H9 (cell line): Measurements from ENCODE around the gene ISX. TPM values are rescaled to one million over a fixed set of nuclear protein-coding genes. Genes with fewer than 3 reads are reported as not detected.

Source experiments
- DNase-seq: peaks from one replicate; pipeline ENCODE4 v3.0.0-alpha.2; 2017
- H2AFZ ChIP-seq: one replicate; pipeline ENCODE4 v1.6.1; 2013; ENCODE audit warnings: mild to moderate bottlenecking, low read length, control low read depth, moderate library complexity
- H2AK5ac ChIP-seq: 2 replicates; pipeline ENCODE4 v1.6.1; 2013; ENCODE audit warnings: low read length, control low read depth, mixed read lengths; ENCODE audit not compliant: insufficient read length
- H2BK120ac ChIP-seq: one replicate; pipeline ENCODE4 v1.6.1; 2013; ENCODE audit warnings: low read depth, mild to moderate bottlenecking, low read length, control low read depth, inconsistent platforms; ENCODE audit not compliant: poor library complexity, severe bottlenecking
- H2BK12ac ChIP-seq: 2 replicates; pipeline ENCODE4 v1.6.1; 2013; ENCODE audit warnings: low read length, control low read depth, mixed read lengths, low read depth; ENCODE audit not compliant: insufficient read length
- H2BK15ac ChIP-seq: 2 replicates; pipeline ENCODE4 v1.6.1; 2013; ENCODE audit warnings: low read depth, low read length, control low read depth
- H2BK20ac ChIP-seq: one replicate; pipeline ENCODE4 v1.6.1; 2013; ENCODE audit warnings: low read depth, mild to moderate bottlenecking, low read length, control low read depth, inconsistent platforms; ENCODE audit not compliant: poor library complexity, severe bottlenecking
- H2BK5ac ChIP-seq: 2 replicates; pipeline ENCODE4 v1.6.1; 2013; ENCODE audit warnings: low read length, control low read depth, mixed read lengths; ENCODE audit not compliant: insufficient read length
- H3K14ac ChIP-seq: 2 replicates; pipeline ENCODE4 v1.6.1; 2013; ENCODE audit warnings: low read length, control low read depth; ENCODE audit not compliant: insufficient read depth
- H3K18ac ChIP-seq: 2 replicates; pipeline ENCODE4 v1.6.1; 2013; ENCODE audit warnings: low read depth, mild to moderate bottlenecking, mixed read lengths, low read length, control low read depth; ENCODE audit not compliant: insufficient read length
- H3K23ac ChIP-seq: 2 replicates; pipeline ENCODE4 v1.6.1; 2013; ENCODE audit warnings: low read length, control low read depth, mixed read lengths, low read depth; ENCODE audit not compliant: insufficient read length
- H3K23me2 ChIP-seq: 2 replicates; pipeline ENCODE4 v1.6.1; 2013; ENCODE audit warnings: low read depth, mild to moderate bottlenecking, mixed read lengths, low read length, control low read depth; ENCODE audit not compliant: insufficient read length, poor library complexity, severe bottlenecking
- H3K27ac ChIP-seq: 2 replicates; pipeline ENCODE4 v1.5.1; 2013; ENCODE audit warnings: low read length, control low read depth, mixed read lengths, low read depth; ENCODE audit not compliant: insufficient read length
- H3K27me3 ChIP-seq: 2 replicates; pipeline ENCODE4 v1.6.1; 2013; ENCODE audit warnings: low read length, control low read depth, inconsistent platforms; ENCODE audit not compliant: insufficient read depth
- H3K4ac ChIP-seq: 2 replicates; pipeline ENCODE4 v1.6.1; 2013; ENCODE audit warnings: low read depth, mild to moderate bottlenecking, control low read depth, inconsistent platforms, low read length, moderate library complexity
- H3K4me1 ChIP-seq: 2 replicates; pipeline ENCODE4 v1.6.1; 2013; ENCODE audit warnings: low read length, control low read depth, inconsistent platforms; ENCODE audit not compliant: insufficient read depth
- H3K4me2 ChIP-seq: 2 replicates; pipeline ENCODE4 v1.6.1; 2013; ENCODE audit warnings: low read length, control low read depth, mixed read lengths; ENCODE audit not compliant: insufficient read length, insufficient read depth
- H3K56ac ChIP-seq: 2 replicates; pipeline ENCODE4 v1.6.1; 2013; ENCODE audit warnings: low read depth, mild to moderate bottlenecking, mixed read lengths, low read length, control low read depth; ENCODE audit not compliant: insufficient read length
- H3K79me1 ChIP-seq: 2 replicates; pipeline ENCODE4 v1.6.1; 2013; ENCODE audit warnings: low read depth, mild to moderate bottlenecking, moderate library complexity, low read length, control low read depth, inconsistent platforms; ENCODE audit not compliant: insufficient read depth, poor library complexity, severe bottlenecking
- H3K79me2 ChIP-seq: 2 replicates; pipeline ENCODE4 v1.6.1; 2013; ENCODE audit warnings: low read length, control low read depth, inconsistent platforms; ENCODE audit not compliant: insufficient read depth
- H3K9ac ChIP-seq: 2 replicates; pipeline ENCODE4 v1.6.1; 2013; ENCODE audit warnings: low read length, control low read depth, mixed read lengths; ENCODE audit not compliant: insufficient read length; ENCODE audit errors: extremely low read depth
- H3K9me3 ChIP-seq: one replicate; pipeline ENCODE4 v1.6.1; 2013; ENCODE audit warnings: low read depth, low read length, inconsistent platforms; ENCODE audit not compliant: control insufficient read depth
- H3T11ph ChIP-seq: one replicate; pipeline ENCODE4 v1.6.1; 2013; ENCODE audit warnings: mild to moderate bottlenecking, low read length, control low read depth, inconsistent platforms
- H4K20me1 ChIP-seq: one replicate; pipeline ENCODE4 v1.6.1; 2013; ENCODE audit not compliant: control insufficient read depth, insufficient read length, insufficient read depth
- H4K5ac ChIP-seq: 2 replicates; pipeline ENCODE4 v1.6.1; 2013; ENCODE audit warnings: low read depth, mild to moderate bottlenecking, mixed read lengths, low read length, control low read depth; ENCODE audit not compliant: insufficient read length
- H4K8ac ChIP-seq: replicated peaks from 2 replicates; pipeline ENCODE4 v1.6.1; 2013; ENCODE audit warnings: low read length, control low read depth, mixed read lengths, low read depth; ENCODE audit not compliant: insufficient read length
- H4K91ac ChIP-seq: 2 replicates; pipeline ENCODE4 v1.6.1; 2013; ENCODE audit warnings: low read depth, mild to moderate bottlenecking, moderate library complexity, mixed read lengths, low read length, control low read depth; ENCODE audit not compliant: insufficient read length
- H3K27ac Mint-ChIP-seq, 3 experiments: 2 replicates in 2 of 3; 3 replicates in 1 of 3; pipeline ENCODE4 v1.8.0; 2020 to 2021; ENCODE audit warnings: mixed read lengths in 3 of 3, mild to moderate bottlenecking in 1 of 3, moderate library complexity in 1 of 3
- H3K27me3 Mint-ChIP-seq: 2 replicates; pipeline ENCODE4 v1.8.0; 2021; ENCODE audit warnings: low read depth, mild to moderate bottlenecking, moderate library complexity, mixed read lengths
- H3K36me3 Mint-ChIP-seq, 3 experiments: 2 replicates in 2 of 3; 3 replicates in 1 of 3; pipeline ENCODE4 v1.8.0; 2020 to 2021; ENCODE audit warnings: low read depth in 3 of 3, mixed read lengths in 3 of 3; ENCODE audit not compliant: insufficient read depth in 1 of 3
- H3K4me1 Mint-ChIP-seq, 2 experiments: 2 replicates each; pipeline ENCODE4 v1.8.0; 2020; ENCODE audit warnings: mixed read lengths in 2 of 2
- H3K4me3 Mint-ChIP-seq, 2 experiments: 2 replicates in 1 of 2; 3 replicates in 1 of 2; pipeline ENCODE4 v1.8.0; 2020 to 2021; ENCODE audit warnings: mild to moderate bottlenecking in 2 of 2, mixed read lengths in 2 of 2, moderate library complexity in 1 of 2
- H3K9me3 Mint-ChIP-seq, 2 experiments: 2 replicates in 1 of 2; 3 replicates in 1 of 2; pipeline ENCODE4 v1.8.0; 2020; ENCODE audit warnings: mild to moderate bottlenecking in 2 of 2, mixed read lengths in 2 of 2, moderate library complexity in 1 of 2
- CTCF ChIP-seq: fragments of 200-600 bp; sonication (generic); conservative IDR thresholded peaks from 3 replicates; pipeline ENCODE4 v1.8.0; 2021; ENCODE audit warnings: antibody characterized with exemption, mild to moderate bottlenecking
- WGBS: extraction: QIAGEN DNeasy Blood & Tissue Kit; methylation state at CpG from one replicate; pipeline ENCODE4 v1.1.7; 2013; ENCODE audit warnings: missing lambda C conversion rate, low lambda C conversion rate, mixed read lengths; ENCODE audit not compliant: insufficient read length; ENCODE audit errors: extremely low coverage; 5-methylcytosine and 5-hydroxymethylcytosine counted together
- total RNA-seq: library from RNA; stranded (reverse); gene quantifications from 2 replicates; pipeline ENCODE4 v1.2.1, GENCODE V29; 2021

ISX gene
- total RNA-seq, 1 experiment from 2014 or later = not detected

- no CpG with 5 or more reads among the region's 1 CpG for WGBS
- H3K79me1 ChIP-seq = no peaks in the 10 kb centered on the region
- no peak overlapping the region for H2AK5ac ChIP-seq
- no peak overlapping the region for H4K8ac ChIP-seq
- no peak overlapping the region for H3T11ph ChIP-seq
- no peaks in the 10 kb centered on the region for H3K4me1 ChIP-seq
- peaks cover 0 to 2% of the 10 kb centered on the region in 2 experiments; a peak in 2 of 4 replicates for H3K4me1 Mint-ChIP-seq
- H2BK120ac ChIP-seq = no peak overlapping the region
- no peaks in the 10 kb centered on the region for H4K20me1 ChIP-seq
- H2BK5ac ChIP-seq = no peak overlapping the region
- no peak overlapping the region for H3K18ac ChIP-seq
- H3K23ac ChIP-seq = no peak overlapping the region
- H3K27ac Mint-ChIP-seq = no peak overlapping the region
- no peak overlapping the region for H2AFZ ChIP-seq
- no peak overlapping the region for H3K4me3 Mint-ChIP-seq
- H3K36me3 Mint-ChIP-seq = no peaks in the 10 kb centered on the region
- H2BK12ac ChIP-seq = no peak overlapping the region
- no peak for TF ChIP-seq CTCF
- no peak overlapping the region for H2BK20ac ChIP-seq
- H4K91ac ChIP-seq = no peak overlapping the region
- H3K27ac ChIP-seq = no peak overlapping the region
- no peaks in the 10 kb centered on the region for H3K27me3 ChIP-seq
- H3K4ac ChIP-seq = no peak overlapping the region
- no peak overlapping the region for H2BK15ac ChIP-seq
- H4K5ac ChIP-seq = no peak overlapping the region
- peaks cover 21% of the 10 kb centered on the region for H3K27me3 Mint-ChIP-seq
- no peak overlapping the region for H3K14ac ChIP-seq
- H3K23me2 ChIP-seq = no peaks in the 10 kb centered on the region
- no peak overlapping the region for H3K4me2 ChIP-seq
- no peak overlapping the region for H3K9ac ChIP-seq
- no peaks in the 10 kb centered on the region for H3K9me3 ChIP-seq
- H3K56ac ChIP-seq = no peak overlapping the region
- H3K9me3 Mint-ChIP-seq = peaks cover 6 to 7% of the 10 kb centered on the region in 2 experiments; a peak in 2 of 5 replicates
- H3K79me2 ChIP-seq = no peaks in the 10 kb centered on the region
- no peak for DNase-seq
Observed at GRCh38 chr22:35092406-35092805, 26.4 kb downstream of the ISX start.
